Activated T-helper 1 cell treated with Interleukin-2 at 50 U/mL for 16 hours (primary cell): ENCODE results near the gene MCAT.

Experiments
- DNase-seq: peaks from one replicate; pipeline ENCODE4 v3.0.0-alpha.2; 2020; ENCODE audit warnings: low read depth

The MCAT gene

DNA sequence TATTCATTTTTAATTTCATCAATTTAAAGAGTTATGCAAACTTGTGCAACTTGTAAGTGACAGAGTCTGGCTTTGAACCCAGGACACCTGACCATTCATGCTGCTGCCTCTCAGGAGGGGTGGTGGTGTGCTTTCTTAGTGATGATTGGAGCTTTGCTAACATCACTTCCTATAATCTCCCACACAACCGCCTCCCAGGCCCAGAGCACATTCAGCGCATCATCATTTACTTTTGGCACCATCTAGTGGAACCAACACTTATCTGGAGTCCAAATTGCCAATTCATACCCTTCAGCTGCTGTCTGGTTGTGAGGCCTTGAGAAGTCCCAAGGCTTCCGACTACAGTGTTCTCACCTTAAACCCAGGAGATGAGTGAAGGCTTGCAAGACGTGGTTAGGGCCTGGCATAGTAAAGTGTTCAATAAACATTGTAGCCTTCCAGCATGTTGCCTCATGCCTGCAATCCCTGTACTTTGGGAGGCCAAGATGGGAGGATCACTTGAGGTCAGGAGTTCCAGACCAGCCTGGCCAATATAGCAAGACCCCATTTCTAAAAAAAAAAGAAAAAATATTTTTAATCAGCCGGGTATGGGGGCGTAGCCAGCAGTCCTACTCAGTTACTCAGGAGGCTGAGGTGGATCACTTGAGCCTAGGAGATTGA lies 52.9 kb downstream of the MCAT start:
- peak; percentile 10 for DNase-seq

DNA sequence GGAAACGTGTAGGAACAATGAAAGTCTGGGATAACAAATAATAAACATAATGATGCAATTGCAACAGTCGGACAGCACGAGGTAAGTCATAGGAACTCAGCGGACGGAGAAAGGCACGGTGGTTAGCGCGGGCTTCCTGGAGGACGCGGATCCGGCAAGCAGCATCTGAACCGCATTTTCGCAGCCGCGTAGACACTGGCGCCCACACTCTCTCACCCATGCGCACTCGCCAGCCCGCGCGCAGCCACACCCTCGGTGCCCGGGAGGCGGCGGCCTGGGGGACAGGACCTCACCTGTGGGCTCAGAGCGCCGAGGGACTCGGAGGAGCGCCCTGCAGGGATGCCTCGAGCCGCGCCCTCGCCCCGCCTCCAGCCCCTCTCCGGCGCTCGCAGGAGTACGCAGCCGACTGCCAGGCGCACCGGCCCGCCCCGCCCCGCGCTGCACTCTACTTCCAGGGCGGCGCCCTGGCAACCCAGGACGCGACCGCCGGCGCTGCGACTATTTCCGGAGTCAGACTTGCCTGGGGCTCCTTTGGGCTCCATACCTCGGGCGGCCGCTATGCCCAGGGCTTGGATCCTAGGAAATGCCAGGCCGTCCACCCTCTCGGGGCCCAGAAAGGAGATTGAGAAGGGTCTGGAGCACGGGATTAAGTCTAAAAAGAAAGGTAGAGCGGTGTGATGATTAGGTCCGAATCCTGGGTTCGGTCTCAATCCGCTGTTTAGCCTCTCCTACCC lies 54.0 kb downstream of the MCAT start, which contains the start of gene TTLL1:
TSS of gene TTLL1 (minus strand) at position 408 of the 734 bp plus-strand sequence. CDS start 13,805 bp downstream, outside the sequence.
- DNase-seq, result peak; percentile 83

DNA sequence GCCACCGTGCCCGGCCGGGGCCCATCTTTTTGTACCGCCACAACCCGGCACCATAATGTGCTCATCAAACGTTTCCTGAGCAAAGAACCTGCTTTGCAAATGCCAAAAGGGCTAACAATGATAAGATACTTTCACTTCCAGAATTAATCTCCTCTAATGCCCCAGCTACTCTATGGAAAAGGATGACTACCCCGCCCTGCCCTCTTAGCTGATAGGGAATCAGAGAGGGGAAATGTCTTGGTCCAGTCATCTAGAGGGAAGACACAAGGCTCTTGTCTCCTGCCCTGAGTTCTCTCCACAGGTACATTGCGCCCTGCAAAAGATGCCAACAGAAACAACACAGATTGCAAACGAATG lies 54.6 kb downstream of the MCAT start:
- no peak for DNase-seq

DNA sequence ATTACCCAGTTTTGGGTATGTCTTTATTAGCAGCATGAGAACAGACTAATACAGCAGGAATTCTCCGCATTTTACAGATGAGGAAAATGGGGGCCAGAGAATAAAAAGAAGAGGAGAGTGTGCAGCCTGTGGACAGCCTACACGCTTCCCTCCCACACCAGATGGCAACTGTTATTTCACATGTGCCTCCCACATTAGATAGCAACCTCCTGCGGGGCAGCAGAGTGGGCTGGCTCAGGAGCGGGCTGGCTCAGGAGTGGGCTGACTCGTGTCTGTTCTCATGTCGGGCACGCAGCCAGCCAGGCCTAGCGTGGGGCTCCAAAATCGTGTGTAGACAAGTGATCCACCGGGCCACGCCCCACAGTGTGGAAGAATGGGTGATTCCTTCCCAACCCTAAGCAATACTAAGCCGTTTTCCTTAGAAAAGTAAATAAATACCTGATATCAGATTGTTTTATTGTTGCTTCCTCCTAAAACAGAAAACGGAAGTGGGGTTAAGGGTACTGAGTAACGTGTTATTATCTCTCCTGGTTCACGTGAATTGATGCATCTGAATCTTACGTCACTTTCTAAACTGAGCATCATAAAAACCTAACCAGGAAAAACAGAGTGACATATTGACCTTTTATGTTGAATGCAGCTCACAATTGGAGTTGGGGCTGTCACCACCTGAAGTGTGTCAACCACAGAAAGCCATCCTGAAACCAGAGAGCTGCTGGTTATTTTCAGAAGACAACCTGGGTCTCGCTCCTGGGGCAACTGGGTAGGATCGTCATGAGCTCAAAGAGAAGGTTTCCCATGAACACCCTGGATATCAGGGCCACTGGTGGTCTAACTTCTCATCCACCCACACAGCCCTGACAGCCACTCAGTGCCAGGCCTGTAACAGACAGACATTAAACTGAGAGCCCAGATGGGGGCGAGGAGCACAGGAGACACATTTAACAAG lies 57.3 kb downstream of the MCAT start:
- no peak for DNase-seq
